B cell (primary cell): ENCODE data around the gene COL16A1. TPM values are rescaled to one million over a fixed set of nuclear protein-coding genes. Genes with fewer than 3 reads are reported as not detected.

Source experiments
- ATAC-seq: fragments of 200-7000 bp; cut with Tn5 transposase; one replicate; pipeline ENCODE4 v1.10.0; 2021; ENCODE audit warnings: low read depth, mild to moderate bottlenecking, moderate number of reproducible peaks, moderate library complexity
- CTCF ChIA-PET: fragments of 350-600 bp; sonication (Branson Sonifier 250); formaldehyde crosslinking; loops from one replicate; lab custom pipeline; 2021; ENCODE audit warnings: antibody characterized with exemption, inconsistent platforms; lab: Charles Lee
- POLR2A ChIA-PET: fragments of 350-600 bp; sonication (Branson Sonifier 250); formaldehyde crosslinking; loops from one replicate; lab custom pipeline; 2021; ENCODE audit warnings: antibody characterized with exemption; lab: Charles Lee
- DNase-seq: peaks from one replicate; pipeline ENCODE4 v3.0.0; 2013
- H2AFZ ChIP-seq: 2 replicates; pipeline ENCODE4 v1.6.1; 2012; ENCODE audit warnings: mild to moderate bottlenecking, low read depth, low read length; ENCODE audit not compliant: insufficient read depth, poor library complexity, severe bottlenecking
- H3K27ac ChIP-seq, 2 donors: 1 replicate in 1 of 2; 2 replicates in 1 of 2; pipeline ENCODE4 v1.5.1; 2012 to 2013; ENCODE audit warnings: low read length in 2 of 2, mild to moderate bottlenecking in 2 of 2, moderate library complexity in 1 of 2
- H3K27me3 ChIP-seq, 4 experiments: fragments of 200-600 bp in 1 of 4; sonication (generic) in 1 of 4; replicated peaks in 1 of 4; 1 replicate in 2 of 4; 2 replicates in 2 of 4; pipeline versions ENCODE4 v1.6.1 to v1.7.0; 2013 to 2016; ENCODE audit warnings: low read length in 3 of 4, mild to moderate bottlenecking in 2 of 4, mixed read lengths in 1 of 4, moderate library complexity in 1 of 4; ENCODE audit not compliant: insufficient read depth in 4 of 4, control insufficient read depth in 3 of 4; ENCODE audit errors: control extremely low read depth in 1 of 4
- H3K36me3 ChIP-seq, 2 experiments: replicated peaks in 1 of 2; 1 replicate in 1 of 2; 2 replicates in 1 of 2; pipeline versions ENCODE4 v1.6.1 to v1.7.1; 2013; ENCODE audit warnings: low read length in 1 of 2; ENCODE audit not compliant: insufficient read depth in 2 of 2, control insufficient read depth in 1 of 2; ENCODE audit errors: control extremely low read depth in 1 of 2, extremely low read depth in 1 of 2
- H3K4me1 ChIP-seq, 2 donors: fragments of 200-600 bp in 1 of 2; sonication (generic) in 1 of 2; 1 replicate in 1 of 2; 2 replicates in 1 of 2; pipeline versions ENCODE4 v1.5.1 to v1.6.1; 2013 to 2017; ENCODE audit warnings: low read length in 2 of 2; ENCODE audit not compliant: control insufficient read depth in 2 of 2, insufficient read depth in 2 of 2
- H3K4me2 ChIP-seq: replicated peaks from 2 replicates; pipeline ENCODE3; 2012; ENCODE audit warnings: mild to moderate bottlenecking, low read depth, low read length; ENCODE audit not compliant: poor library complexity, severe bottlenecking
- H3K4me3 ChIP-seq, 5 experiments: fragments of 200-600 bp in 1 of 5; sonication (generic) in 1 of 5; 1 replicate in 3 of 5; 2 replicates in 2 of 5; pipeline versions ENCODE4 v1.5.1 to v1.7.0; 2011 to 2016; ENCODE audit warnings: low read length in 4 of 5, mild to moderate bottlenecking in 4 of 5, low read depth in 2 of 5, control low read depth in 1 of 5, moderate library complexity in 1 of 5; ENCODE audit not compliant: insufficient read depth in 1 of 5; ENCODE audit errors: control extremely low read depth in 1 of 5, extremely low read depth in 1 of 5
- H3K79me2 ChIP-seq: fragments of 200-600 bp; sonication (generic); one replicate; pipeline ENCODE4 v1.6.0; 2016; ENCODE audit warnings: low read length; ENCODE audit not compliant: control insufficient read depth, insufficient read depth
- H3K9ac ChIP-seq: fragments of 200-600 bp; sonication (generic); 2 replicates; pipeline ENCODE4 v1.6.1; 2017; ENCODE audit warnings: mild to moderate bottlenecking, low read length, moderate library complexity
- H3K9me3 ChIP-seq, 3 donors: one replicate each; pipeline versions ENCODE4 v1.6.1 to v1.7.1; 2013; ENCODE audit warnings: low read length in 2 of 3; ENCODE audit not compliant: control insufficient read depth in 2 of 3, insufficient read depth in 1 of 3; ENCODE audit errors: control extremely low read depth in 1 of 3
- H4K20me1 ChIP-seq: 2 replicates; pipeline ENCODE4 v1.6.0; 2012; ENCODE audit warnings: mild to moderate bottlenecking, low read length; ENCODE audit not compliant: insufficient read depth, control insufficient read depth, poor library complexity, severe bottlenecking
- H3K27ac Mint-ChIP-seq: one replicate; pipeline ENCODE4 v1.8.0; 2021; ENCODE audit warnings: mixed read lengths
- H3K27me3 Mint-ChIP-seq: one replicate; pipeline ENCODE4 v1.8.0; 2021; ENCODE audit warnings: mixed read lengths
- H3K4me1 Mint-ChIP-seq: one replicate; pipeline ENCODE4 v1.8.0; 2021; ENCODE audit warnings: mixed read lengths
- H3K4me3 Mint-ChIP-seq: one replicate; pipeline ENCODE4 v1.8.0; 2021; ENCODE audit warnings: mixed read lengths
- H3K9me3 Mint-ChIP-seq: one replicate; pipeline ENCODE4 v1.8.0; 2022; ENCODE audit warnings: mixed read lengths; ENCODE audit not compliant: insufficient read depth
- EZH2 ChIP-seq: IDR thresholded peaks from 2 replicates; pipeline ENCODE4 v1.6.1; 2012; ENCODE audit warnings: borderline replicate concordance, low read depth, mild to moderate bottlenecking, moderate library complexity, low read length; ENCODE audit not compliant: insufficient read depth, poor library complexity, severe bottlenecking
- WGBS: methylation state at CpG from one replicate; pipeline ENCODE4 v1.1.5; 2013; ENCODE audit warnings: missing lambda C conversion rate; ENCODE audit not compliant: insufficient coverage; 5-methylcytosine and 5-hydroxymethylcytosine counted together
- intact Hi-C: fragments of 100-400 bp; cut with micrococcal nuclease; formaldehyde crosslinking; loops from one replicate; pipeline ENCODE4 v1.10.0; 2022
- polyA plus RNA-seq: library from polyadenylated mRNA; depleted of rRNA; stranded (reverse); fragments of >200 nt; gene quantifications from 2 replicates; pipeline ENCODE4 v1.2.3, GENCODE V29; 2012
- total RNA-seq, 2 donors: library from RNA; stranded (reverse); fragments of 120-200 nt in 1 of 2; gene quantifications; 1 replicate in 1 of 2; 2 replicates in 1 of 2; pipeline versions ENCODE4 v1.2.3 to v1.2.4, GENCODE V29; 2013 to 2022
- TF ChIP-seq, protein P1 (sequence below): fragments of 200-600 bp; IDR thresholded peaks from one replicate; pipeline ENCODE4 v1.8.0; 2022; ENCODE audit warnings: antibody characterized with exemption, mild to moderate bottlenecking

Gene COL16A1
- total and polyA plus RNA-seq, 2 donors (not counting 1 experiment from before 2014, with no cell fraction given) = 0.07 TPM; not detected in 1

- Mint-ChIP-seq H3K4me3 (no peak overlapping the region), H3K9me3 (no peaks in the 10 kb centered on the region), H3K27me3 (no peaks in the 10 kb centered on the region), H3K4me1 (peaks cover 2% of the 10 kb centered on the region), H3K27ac (no peak overlapping the region)
- H3K27ac ChIP-seq = no peak overlapping the region
- H3K79me2 ChIP-seq = no peaks in the 10 kb centered on the region
- H2AFZ ChIP-seq = no peak overlapping the region
- WGBS = 97% methylated on average over 6 of the region's 6 CpGs
- H3K4me1 ChIP-seq = no peaks in the 10 kb centered on the region
- no peaks in the 10 kb centered on the region for H3K9me3 ChIP-seq
- ChIA-PET POLR2A (no interaction called here), CTCF (interaction anchor here (0.8 to 1.1 kb wide), 2 partner anchors 10 to 160 kb away, joined by 3 to 5 read pairs; no protein-coding TSS in a partner anchor)
- no peak overlapping the region for H3K9ac ChIP-seq
- ATAC-seq (no peak), DNase-seq (no peak)
- H4K20me1 ChIP-seq = no peaks in the 10 kb centered on the region
- no peak for TF ChIP-seq EZH2
- intact Hi-C loops = no loop called here
- peaks cover 0 to 58% of the 10 kb centered on the region in 2 experiments for H3K36me3 ChIP-seq
- H3K27me3 ChIP-seq = no peaks in the 10 kb centered on the region
- H3K4me2 ChIP-seq = no peak overlapping the region
- H3K4me3 ChIP-seq = no peak overlapping the region
Measured at GRCh38 chr1:31628931-31629556, 74.8 kb downstream of the COL16A1 start.

DNA sequence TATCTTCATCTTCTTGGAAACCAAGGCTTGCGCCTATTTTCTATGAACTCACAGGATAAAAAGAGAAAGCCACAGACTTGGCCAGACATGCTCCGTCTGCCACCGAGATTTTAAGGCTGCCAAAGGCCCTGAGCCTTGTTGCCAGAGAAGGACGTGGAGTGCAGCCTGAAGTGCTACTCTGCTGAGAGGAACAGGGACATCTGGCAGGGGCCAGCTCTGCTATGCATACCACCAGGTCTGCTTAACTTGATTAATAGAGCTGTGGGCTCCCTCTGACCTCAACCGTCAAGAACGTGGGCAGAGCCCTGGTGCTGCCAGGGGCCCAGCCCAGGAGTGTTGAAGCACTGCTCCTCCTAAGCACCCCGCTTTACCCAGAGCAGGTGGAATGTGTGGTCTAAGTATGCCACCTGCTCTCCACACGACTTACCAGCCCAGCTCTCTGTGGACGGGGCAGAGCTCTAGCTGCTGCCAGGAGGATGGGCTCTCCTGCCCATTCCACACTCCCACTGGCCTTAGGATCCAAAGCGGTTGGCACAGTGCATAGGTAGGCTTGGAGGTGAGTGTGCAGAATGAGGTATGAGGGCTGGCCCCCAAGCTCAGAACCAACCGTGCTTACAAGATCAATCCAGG lies 75.8 kb downstream of the COL16A1 start:
- Histone ChIP-seq H3K4me1 (no peaks in the 10 kb centered on the region), H4K20me1 (no peaks in the 10 kb centered on the region), H3K27ac (no peak overlapping the region), H3K4me2 (no peak overlapping the region), H3K4me3 (no peak overlapping the region), H3K36me3 (peaks cover 0 to 52% of the 10 kb centered on the region in 2 experiments), H3K9ac (no peak overlapping the region), H3K79me2 (no peaks in the 10 kb centered on the region), H2AFZ (no peak overlapping the region), H3K9me3 (no peaks in the 10 kb centered on the region), H3K27me3 (no peaks in the 10 kb centered on the region)
- WGBS = 84% methylated on average over 7 of the region's 11 CpGs
- CTCF ChIA-PET = interaction anchor here (0.6 to 1.5 kb wide), 2 partner anchors 9 to 460 kb away, joined by 3 to 4 read pairs; no protein-coding TSS in a partner anchor
- TF ChIP-seq EZH2 = no peak
- TF ChIP-seq, protein P1, sequence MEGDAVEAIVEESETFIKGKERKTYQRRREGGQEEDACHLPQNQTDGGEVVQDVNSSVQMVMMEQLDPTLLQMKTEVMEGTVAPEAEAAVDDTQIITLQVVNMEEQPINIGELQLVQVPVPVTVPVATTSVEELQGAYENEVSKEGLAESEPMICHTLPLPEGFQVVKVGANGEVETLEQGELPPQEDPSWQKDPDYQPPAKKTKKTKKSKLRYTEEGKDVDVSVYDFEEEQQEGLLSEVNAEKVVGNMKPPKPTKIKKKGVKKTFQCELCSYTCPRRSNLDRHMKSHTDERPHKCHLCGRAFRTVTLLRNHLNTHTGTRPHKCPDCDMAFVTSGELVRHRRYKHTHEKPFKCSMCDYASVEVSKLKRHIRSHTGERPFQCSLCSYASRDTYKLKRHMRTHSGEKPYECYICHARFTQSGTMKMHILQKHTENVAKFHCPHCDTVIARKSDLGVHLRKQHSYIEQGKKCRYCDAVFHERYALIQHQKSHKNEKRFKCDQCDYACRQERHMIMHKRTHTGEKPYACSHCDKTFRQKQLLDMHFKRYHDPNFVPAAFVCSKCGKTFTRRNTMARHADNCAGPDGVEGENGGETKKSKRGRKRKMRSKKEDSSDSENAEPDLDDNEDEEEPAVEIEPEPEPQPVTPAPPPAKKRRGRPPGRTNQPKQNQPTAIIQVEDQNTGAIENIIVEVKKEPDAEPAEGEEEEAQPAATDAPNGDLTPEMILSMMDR = no peak
- H3K27me3 Mint-ChIP-seq = no peaks in the 10 kb centered on the region
- no peak for ATAC-seq
- intact Hi-C loops = no loop called here
- DNase-seq = no peak
- POLR2A ChIA-PET = no interaction called here
- no peak overlapping the region for H3K27ac Mint-ChIP-seq
- H3K4me1 Mint-ChIP-seq = peaks cover 2% of the 10 kb centered on the region
- no peaks in the 10 kb centered on the region for H3K9me3 Mint-ChIP-seq
- H3K4me3 Mint-ChIP-seq = no peak overlapping the region
